SK-N-SH (cell line): ENCODE results near the gene PNKD.

ENCODE experiments used
- EP300 ChIP-seq, 2 experiments: IDR thresholded peaks; 2 replicates each; pipeline versions ENCODE4 v1.4.0 to v1.6.1; 2012; ENCODE audit warnings: borderline replicate concordance in 1 of 2, low read depth in 1 of 2, low read length in 1 of 2
- FOXM1 ChIP-seq: IDR thresholded peaks from 2 replicates; pipeline ENCODE4 v1.4.0; 2012; ENCODE audit warnings: low read depth, mild to moderate bottlenecking
- JUND ChIP-seq: IDR thresholded peaks from 2 replicates; pipeline ENCODE4 v1.4.0; 2012
- MXI1 ChIP-seq: IDR thresholded peaks from 2 replicates; pipeline ENCODE4 v1.6.1; 2012; ENCODE audit warnings: mild to moderate bottlenecking, low read depth, low read length, improper control_type of control experiment
- RXRA ChIP-seq: IDR thresholded peaks from 2 replicates; pipeline ENCODE4 v1.4.0; 2012; ENCODE audit warnings: low read depth, mild to moderate bottlenecking, borderline replicate concordance
- TF ChIP-seq, protein P1 (sequence below): fragments of 200-600 bp; sonication (generic); IDR thresholded peaks from 2 replicates; pipeline ENCODE4 v1.6.1; 2017; ENCODE audit warnings: antibody characterized with exemption, mild to moderate bottlenecking, moderate library complexity
- TF ChIP-seq, protein P2 (sequence below): IDR thresholded peaks from 2 replicates; pipeline ENCODE4 v1.4.0; 2012; ENCODE audit warnings: low read depth

DNA sequence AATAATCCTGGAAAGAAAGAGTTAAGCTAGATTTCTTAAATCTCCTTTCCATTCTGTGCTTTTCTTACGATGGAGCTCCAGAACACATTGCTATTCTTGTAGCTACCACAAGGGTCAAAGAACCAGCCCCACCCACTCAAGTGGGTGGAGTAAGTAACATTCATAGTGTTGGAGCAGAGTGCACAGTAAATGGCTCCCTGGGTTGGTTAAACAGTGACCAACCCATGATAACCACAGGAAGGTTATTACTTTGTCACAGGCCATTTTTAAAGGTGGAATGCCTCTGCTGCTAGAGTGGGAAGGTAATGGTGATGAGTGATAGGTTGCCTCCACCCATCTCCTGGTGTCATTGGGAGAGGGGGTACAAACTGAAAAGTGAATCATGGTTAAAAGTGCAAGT lies 39.4 kb upstream of the PNKD start:
- TF ChIP-seq RXRA = no peak
- TF ChIP-seq JUND = no peak
- TF ChIP-seq, protein P1, sequence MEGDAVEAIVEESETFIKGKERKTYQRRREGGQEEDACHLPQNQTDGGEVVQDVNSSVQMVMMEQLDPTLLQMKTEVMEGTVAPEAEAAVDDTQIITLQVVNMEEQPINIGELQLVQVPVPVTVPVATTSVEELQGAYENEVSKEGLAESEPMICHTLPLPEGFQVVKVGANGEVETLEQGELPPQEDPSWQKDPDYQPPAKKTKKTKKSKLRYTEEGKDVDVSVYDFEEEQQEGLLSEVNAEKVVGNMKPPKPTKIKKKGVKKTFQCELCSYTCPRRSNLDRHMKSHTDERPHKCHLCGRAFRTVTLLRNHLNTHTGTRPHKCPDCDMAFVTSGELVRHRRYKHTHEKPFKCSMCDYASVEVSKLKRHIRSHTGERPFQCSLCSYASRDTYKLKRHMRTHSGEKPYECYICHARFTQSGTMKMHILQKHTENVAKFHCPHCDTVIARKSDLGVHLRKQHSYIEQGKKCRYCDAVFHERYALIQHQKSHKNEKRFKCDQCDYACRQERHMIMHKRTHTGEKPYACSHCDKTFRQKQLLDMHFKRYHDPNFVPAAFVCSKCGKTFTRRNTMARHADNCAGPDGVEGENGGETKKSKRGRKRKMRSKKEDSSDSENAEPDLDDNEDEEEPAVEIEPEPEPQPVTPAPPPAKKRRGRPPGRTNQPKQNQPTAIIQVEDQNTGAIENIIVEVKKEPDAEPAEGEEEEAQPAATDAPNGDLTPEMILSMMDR = peak; percentile 32; the same call in 1 of the 2 replicates
- TF ChIP-seq MXI1 = no peak
- TF ChIP-seq EP300 (IDR thresholded peaks at IDR 0.05; ENCODE audit: borderline replicate concordance in 1 of 2, low read depth in 1 of 2, low read length in 1 of 2) = no peak
- TF ChIP-seq, protein P2, sequence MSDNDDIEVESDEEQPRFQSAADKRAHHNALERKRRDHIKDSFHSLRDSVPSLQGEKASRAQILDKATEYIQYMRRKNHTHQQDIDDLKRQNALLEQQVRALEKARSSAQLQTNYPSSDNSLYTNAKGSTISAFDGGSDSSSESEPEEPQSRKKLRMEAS = no peak
- no peak for TF ChIP-seq FOXM1
